ENCODE results near the gene AP1M2.
A peak's percentile ranks its signal among the peaks of the same experiment; 100 is the strongest.
"Not testable (repeated sequence)": the region's sequence is repeated elsewhere in the genome, so short reads cannot be mapped to it uniquely, and the experiment has no call there.

The AP1M2 gene

GRCh38 chr19:10565028-10565566 lies 22.0 kb downstream of the AP1M2 start:
- peak; percentile 70 for DNase-seq (ENCODE audit: low spot score)

DNA sequence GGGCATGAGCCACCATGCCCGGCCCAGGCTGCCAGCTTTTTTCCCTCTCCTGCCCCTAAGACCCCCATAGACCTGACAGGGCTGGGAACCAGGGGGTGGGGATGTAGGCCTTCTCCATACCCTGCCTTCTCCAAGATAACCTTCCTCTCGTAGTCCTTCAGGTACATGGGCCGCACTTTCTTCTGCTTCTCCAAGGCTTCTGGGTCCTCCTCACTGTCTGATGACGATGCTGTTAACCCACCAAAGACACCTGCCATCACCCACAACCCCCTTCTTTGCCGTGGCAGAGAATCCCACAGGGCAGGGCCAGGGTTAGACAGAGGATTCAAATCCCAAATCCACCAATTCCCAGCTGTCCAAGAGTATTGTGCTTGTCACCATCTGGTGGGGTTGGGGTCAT lies 24.5 kb downstream of the AP1M2 start:
- DNase-seq (ENCODE audit: low spot score) = no peak

DNA sequence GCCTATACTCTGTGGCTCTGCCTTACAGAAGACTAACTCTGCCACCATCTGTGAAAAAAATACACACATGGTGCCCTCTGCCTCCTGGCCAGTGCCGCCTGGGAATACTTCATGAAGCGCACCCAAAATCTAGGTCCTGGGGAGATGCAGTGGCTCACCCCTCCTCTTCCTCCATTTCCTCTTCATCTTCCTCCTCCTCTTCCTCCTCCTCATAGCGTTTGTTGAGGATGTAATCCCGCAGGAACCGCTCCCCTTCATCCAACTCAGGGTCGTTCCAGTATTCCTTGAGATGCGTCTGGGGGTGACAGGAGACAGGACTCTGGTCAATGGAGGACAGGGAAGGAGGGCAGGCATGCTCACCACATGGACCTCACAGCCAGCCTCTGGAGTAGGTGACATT lies 27.0 kb downstream of the AP1M2 start:
- no peak for DNase-seq (ENCODE audit: low spot score)

- no peak for DNase-seq (ENCODE audit: low spot score)
These were observed 29.4 kb downstream of the AP1M2 start for GRCh38 chr19:10557603-10558197.

GRCh38 chr19:10555610-10555973 lies 31.5 kb downstream of the AP1M2 start:
- DNase-seq (ENCODE audit: low spot score) = no peak

DNA sequence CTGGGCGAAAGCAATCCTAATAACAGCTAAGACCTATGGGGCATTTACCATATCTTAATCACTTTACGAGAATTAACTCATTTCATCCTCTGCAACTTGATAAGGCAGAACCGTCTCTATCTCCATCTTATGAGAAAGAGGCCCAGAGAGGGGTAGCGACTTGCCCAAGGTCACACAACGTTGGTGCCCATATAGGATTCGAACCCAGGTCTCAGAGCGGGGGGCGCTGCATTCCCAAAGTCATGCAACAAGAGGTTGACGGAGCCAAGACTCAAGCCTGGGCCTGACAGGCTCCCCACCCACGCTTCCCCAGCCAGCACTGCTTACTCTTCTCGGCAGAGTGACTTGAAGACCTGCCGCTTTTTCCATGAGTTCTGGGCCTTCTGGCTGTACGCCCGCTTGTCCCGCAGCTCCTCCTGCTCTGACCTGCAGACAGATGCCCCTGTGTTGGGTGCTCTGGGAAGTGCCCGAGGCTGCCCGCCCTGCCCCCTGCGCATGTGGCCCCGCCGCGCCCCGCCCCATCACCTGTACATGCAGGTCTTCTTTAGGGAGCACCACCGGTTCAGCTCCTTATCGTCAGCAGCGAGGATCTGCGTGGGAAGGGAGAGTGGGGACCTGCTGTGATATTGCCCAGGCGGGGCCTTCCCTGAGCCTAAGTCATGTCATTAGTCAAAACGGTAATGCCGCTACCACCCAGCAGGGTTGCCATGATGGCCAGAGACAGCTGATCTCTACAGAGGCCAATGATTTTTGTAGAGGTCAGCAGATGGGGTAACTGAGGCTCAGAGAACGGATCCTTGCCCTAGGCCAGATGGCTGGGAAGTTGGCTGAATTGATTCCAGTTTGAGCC lies 32.1 kb downstream of the AP1M2 start:
- no peak for DNase-seq (ENCODE audit: low spot score)

DNA sequence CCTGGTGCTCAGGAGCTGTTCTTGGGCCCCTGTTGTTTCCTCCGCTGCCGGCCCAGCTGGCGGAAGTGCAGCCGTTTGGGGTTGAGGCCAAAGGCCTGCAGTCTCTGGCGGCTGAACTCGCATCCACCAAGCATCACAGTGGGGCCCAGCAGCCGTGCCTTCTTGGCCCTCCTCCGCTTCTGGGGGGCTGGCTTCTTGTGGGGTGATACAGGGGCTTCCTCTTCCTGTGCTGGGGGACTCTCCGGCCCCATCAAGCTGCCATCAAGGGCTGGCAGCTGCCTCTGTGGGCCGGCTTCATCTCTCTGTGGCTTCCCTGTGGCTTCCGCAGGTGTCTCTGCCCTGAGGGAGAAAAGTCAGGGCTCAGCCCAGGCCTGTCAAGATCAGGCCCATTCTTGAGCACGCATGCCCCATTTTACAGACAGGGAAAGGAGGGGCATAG lies 33.1 kb downstream of the AP1M2 start:
- no peak for DNase-seq (ENCODE audit: low spot score)

DNA sequence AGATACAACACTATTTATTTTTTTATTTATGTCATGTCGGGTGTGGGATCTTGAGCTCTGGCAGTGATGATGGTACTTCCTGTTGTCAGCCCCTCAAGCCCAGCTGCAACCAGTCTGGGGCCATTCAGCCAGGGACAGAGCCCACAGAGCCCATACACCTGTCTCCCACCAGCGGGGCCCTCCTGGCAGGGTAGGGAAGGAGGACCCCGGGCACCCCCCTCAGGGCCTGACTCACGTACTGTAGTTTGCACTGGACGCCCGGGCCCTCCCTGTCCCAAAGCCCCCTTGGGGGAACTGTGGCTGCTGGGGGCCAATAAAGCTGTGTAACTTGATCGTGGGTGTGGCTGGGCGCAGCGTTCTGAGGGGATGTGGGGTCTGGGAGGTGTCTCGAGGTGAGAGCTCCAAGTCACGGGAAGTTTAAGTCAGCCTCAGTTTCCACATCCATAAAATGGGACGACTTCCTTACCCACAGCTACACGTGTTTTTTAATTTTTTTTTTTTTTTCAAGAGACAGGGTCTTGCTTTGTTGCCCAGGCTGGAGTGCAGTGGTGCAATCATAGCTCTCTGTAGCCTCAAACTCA lies 33.9 kb downstream of the AP1M2 start:
- no peak for DNase-seq (ENCODE audit: low spot score)

- DNase-seq (ENCODE audit: low spot score) = peak; percentile 64
These were observed 34.5 kb downstream of the AP1M2 start for GRCh38 chr19:10552510-10553053.

DNA sequence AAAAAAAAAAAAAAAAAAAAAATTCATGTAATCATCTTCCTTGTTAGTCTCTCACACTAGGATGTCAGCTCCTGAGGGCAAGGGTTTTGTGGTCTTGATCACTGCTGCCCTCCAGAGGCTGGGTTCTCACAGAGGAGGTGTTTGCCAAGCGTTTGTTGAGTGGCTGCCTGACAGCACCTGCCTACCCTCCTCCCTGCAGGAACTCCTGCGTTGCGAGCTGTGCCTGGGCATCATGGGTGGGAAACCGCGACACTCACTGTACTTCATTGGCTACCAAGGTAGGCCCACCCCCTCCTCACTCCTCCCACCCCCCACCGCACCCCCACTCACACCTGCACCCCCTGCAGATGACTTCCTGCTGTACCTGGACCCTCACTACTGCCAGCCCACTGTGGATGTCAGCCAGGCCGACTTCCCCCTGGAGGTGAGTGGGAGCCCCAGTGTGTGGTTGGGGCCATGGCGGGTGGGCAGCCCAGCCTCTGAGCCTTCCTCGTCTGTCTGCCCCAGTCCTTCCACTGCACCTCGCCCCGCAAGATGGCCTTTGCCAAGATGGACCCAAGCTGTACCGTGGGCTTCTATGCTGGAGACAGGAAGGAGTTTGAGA lies 35.3 kb downstream of the AP1M2 start:
- DNase-seq (ENCODE audit: low spot score) = peak; percentile 72

DNA sequence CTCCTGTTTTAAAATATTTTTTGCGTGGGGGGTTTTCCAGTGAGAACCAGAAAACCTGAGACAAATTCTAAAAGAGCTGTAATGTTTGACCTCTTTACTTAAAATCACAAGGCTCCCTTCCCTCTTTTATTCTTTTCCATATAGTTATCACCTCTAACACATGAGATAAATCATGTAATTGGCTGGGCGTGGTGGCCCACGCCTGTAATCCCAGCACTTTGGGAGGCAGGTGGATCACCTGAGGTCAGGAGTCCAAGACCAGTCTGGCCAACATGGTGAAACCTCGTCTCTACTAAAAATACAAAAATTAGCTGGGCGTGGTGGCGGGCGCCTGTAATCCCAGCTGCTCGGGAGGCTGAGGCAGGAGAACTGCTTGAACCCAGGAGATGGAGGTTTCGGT lies 36.1 kb downstream of the AP1M2 start:
- not testable (repeated sequence) for DNase-seq (ENCODE audit: low spot score)

DNA sequence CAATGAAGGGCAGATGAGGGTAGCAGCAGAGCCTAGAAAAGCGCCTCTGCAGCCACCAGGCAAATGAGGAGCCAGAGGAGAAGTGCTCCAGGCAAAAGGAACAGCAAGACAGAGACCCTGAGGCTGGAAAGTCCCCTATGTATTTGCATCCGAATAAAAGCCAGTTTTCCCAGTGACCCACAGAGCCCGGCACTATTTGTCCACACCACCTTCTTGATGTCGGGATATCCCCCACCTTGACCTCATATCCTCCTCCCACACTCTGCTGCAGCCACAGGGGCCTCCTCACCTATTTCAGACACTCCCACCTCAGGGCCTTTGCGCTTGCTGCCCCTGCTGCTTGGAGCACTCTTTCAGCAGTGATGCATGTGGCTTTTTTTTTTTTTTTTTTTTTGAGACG lies 36.8 kb downstream of the AP1M2 start:
- DNase-seq (ENCODE audit: low spot score) = no peak

GRCh38 chr19:10549733-10550132 lies 37.4 kb downstream of the AP1M2 start:
- no peak for DNase-seq (ENCODE audit: low spot score)

- DNase-seq (ENCODE audit: low spot score) = no peak
These were observed 38.3 kb downstream of the AP1M2 start for GRCh38 chr19:10548746-10549276.

DNA sequence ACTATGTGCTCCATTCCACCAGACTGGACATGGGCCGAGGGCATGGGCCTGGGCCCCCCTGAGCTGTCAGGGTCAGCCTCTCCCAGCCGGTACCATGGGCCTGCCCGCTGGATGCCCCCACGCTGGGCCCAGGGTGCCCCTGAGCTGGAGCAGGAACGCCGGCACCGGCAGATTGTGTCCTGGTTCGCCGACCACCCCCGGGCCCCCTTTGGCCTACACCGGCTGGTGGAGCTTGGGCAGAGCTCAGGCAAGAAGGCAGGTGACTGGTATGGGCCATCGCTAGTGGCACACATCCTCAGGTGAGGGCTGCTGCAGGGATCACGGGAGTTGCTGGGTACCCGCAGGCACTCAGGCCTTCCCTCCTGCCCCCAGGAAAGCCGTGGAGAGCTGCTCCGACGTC lies 40.3 kb downstream of the AP1M2 start:
- DNase-seq (ENCODE audit: low spot score) = no peak

DNA sequence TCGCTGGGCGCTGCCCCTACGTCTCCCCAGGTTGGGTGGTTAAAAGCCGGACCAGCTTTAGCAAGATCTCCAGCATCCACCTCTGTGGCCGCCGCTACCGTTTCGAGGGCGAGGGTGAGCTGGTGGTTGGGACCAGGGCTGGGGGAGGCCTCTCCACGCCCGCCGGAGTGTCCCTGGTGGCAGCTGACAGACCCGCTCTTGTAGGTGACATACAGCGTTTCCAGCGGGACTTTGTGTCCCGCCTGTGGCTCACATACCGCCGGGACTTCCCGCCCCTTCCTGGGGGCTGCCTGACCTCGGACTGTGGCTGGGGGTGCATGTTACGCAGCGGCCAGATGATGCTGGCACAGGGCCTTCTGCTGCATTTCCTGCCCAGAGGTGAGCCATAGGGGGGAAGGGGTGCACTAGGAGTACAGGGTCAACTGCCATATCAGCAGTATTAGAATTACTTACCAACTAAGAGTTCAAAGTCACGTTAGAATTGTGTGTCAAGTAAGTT lies 42.3 kb downstream of the AP1M2 start:
- DNase-seq (ENCODE audit: low spot score) = no peak

DNA sequence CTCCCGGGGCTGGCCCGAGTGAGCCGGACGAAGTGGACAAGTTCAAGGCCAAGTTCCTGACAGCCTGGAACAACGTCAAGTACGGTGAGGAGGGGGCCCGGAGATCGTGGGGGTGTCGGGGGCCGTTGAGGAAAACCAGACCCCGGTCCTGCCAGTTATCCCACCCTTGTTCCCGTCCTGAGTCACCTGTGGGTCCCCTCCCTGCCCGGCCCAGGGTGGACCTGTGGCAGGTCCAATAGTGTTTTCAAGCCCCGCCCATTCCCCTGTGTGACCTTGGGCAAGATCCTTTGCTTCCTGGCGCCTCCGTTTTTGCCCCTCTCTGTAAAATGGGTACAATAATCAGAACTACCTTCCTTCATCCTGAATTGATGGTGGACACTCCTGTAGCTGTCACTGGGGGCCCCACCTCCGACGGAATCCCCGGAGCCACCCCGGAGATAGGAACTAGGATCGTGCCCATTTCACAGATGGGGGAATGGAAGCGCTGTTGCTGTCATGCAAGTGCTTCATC lies 42.8 kb downstream of the AP1M2 start:
- peak; percentile 63 for DNase-seq (ENCODE audit: low spot score)

DNA sequence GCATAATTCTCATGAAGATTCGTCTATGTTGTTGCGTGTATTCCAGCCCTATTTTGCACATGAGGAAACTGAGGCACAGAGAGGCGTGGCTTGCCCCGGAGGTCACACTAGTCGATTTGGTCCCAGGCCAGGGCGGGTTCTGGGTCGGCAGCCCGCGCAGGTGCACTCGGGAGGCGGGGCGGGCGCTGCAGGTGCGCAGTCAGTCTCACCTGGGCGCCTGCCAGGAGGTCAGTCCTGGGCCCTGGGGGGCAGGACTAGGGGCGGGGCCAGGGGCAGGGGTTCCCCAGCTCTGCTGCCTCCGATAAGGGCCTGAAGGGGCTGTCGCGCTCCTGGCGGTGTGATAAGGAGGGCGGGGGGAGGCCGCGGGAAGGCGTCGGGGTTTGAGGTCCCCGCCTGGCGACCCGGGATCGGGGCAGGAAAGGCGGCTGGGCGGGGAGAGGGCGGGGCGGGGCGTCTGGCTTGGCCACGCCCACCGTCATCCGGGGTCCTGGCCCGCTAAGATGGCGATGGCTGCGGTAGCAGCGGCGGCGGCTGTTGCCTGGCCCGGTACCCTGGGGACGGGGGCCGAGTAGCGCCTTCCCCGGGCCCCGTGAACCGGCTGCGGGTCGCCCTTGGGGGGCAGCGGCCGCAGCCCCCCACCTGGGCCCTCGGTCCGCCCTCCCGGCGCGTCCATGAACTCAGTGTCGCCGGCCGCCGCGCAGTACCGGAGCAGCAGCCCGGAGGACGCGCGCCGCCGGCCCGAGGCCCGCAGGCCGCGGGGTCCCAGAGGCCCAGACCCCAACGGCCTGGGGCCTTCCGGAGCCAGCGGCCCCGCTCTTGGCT lies 43.5 kb downstream of the AP1M2 start, which contains the start of gene ATG4D:
Gene ATG4D, plus strand, starts transcription at position 485 of the 822 bp plus-strand sequence. Its CDS starts 187 bp downstream, at position 672.
- DNase-seq (ENCODE audit: low spot score) = peak; percentile 97

GRCh38 chr19:10543059-10543419 lies 44.1 kb downstream of the AP1M2 start:
- DNase-seq (ENCODE audit: low spot score) = no peak

DNA sequence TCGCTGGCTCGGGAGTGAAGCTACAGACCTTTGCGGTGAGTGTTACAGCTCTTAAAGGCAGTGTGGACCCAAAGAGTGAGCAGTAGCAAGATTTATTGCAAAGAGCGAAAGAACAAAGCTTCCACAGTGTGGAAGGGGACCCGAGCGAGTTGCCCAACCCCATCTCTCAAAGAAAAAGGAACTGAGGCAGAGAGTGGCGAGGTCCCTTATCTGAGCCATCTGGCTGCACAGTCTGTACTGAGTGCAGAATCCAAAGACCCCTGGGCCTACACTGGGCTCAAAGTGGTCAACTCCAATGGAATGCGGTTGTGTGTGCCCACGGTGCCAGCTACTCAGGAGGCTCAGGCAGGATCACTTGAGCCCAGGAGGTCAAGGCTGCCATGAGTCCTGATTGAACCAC lies 48.1 kb downstream of the AP1M2 start:
- not testable (repeated sequence) for DNase-seq (ENCODE audit: low spot score)
